DND-41 (cell line): ENCODE data around the gene ATG13.
A peak's percentile ranks its signal among the peaks of the same experiment; 100 is the strongest.

Source experiments
- ATAC-seq: fragments of 200-7000 bp; cut with Tn5 transposase; 3 replicates; pipeline ENCODE4 v1.9.1; 2021; ENCODE audit warnings: low read depth; ENCODE audit not compliant: insufficient read depth
- DNase-seq: peaks from one replicate; pipeline ENCODE4 v3.0.0-alpha.2; 2020
- H2AFZ ChIP-seq: 2 replicates; pipeline ENCODE4 v1.6.0; 2012; ENCODE audit warnings: low read depth, low read length
- H3K27ac ChIP-seq: 2 replicates; pipeline ENCODE4 v1.5.1; 2012; ENCODE audit warnings: low read length, inconsistent platforms
- H3K27me3 ChIP-seq: fragments of 200-600 bp; sonication (generic); 2 replicates; pipeline ENCODE4 v1.6.0; 2012; ENCODE audit warnings: low read length, mild to moderate bottlenecking, inconsistent platforms; ENCODE audit not compliant: insufficient read depth, poor library complexity
- H3K36me3 ChIP-seq: 2 replicates; pipeline ENCODE4 v1.5.1; 2012; ENCODE audit warnings: low read length, inconsistent platforms; ENCODE audit not compliant: insufficient read depth
- H3K4me1 ChIP-seq: 2 replicates; pipeline ENCODE4 v1.5.1; 2012; ENCODE audit warnings: mild to moderate bottlenecking, low read length; ENCODE audit not compliant: insufficient read depth
- H3K4me2 ChIP-seq: 2 replicates; pipeline ENCODE4 v1.6.0; 2012; ENCODE audit warnings: mild to moderate bottlenecking, moderate library complexity, low read length, inconsistent platforms; ENCODE audit not compliant: insufficient read depth
- H3K4me3 ChIP-seq, 2 experiments: fragments of 200-600 bp in 1 of 2; shearing (Covaris generic) in 1 of 2; 2 replicates each; pipeline ENCODE4 v1.5.1; 2012 to 2016; ENCODE audit warnings: inconsistent platforms in 2 of 2, low read length in 2 of 2, mild to moderate bottlenecking in 2 of 2, low read depth in 1 of 2, moderate library complexity in 1 of 2
- H3K79me2 ChIP-seq: 2 replicates; pipeline ENCODE4 v1.6.0; 2012; ENCODE audit warnings: low read length, inconsistent platforms; ENCODE audit not compliant: insufficient read depth
- H3K9ac ChIP-seq: 2 replicates; pipeline ENCODE4 v1.6.0; 2012; ENCODE audit warnings: low read depth, mild to moderate bottlenecking, inconsistent platforms, low read length, moderate library complexity
- H3K9me3 ChIP-seq: 2 replicates; pipeline ENCODE4 v1.5.1; 2012; ENCODE audit warnings: low read length, moderate library complexity, mild to moderate bottlenecking, inconsistent platforms; ENCODE audit not compliant: insufficient read depth, severe bottlenecking
- H4K20me1 ChIP-seq: 2 replicates; pipeline ENCODE4 v1.6.0; 2012; ENCODE audit warnings: low read length; ENCODE audit not compliant: insufficient read depth
- EZH2 ChIP-seq: IDR thresholded peaks from 3 replicates; pipeline ENCODE4 v1.6.1; 2012; ENCODE audit warnings: borderline replicate concordance, low read depth, mild to moderate bottlenecking, moderate library complexity, low read length, inconsistent platforms; ENCODE audit not compliant: severe bottlenecking
- TF ChIP-seq, protein P1 (sequence below): IDR thresholded peaks from 2 replicates; pipeline ENCODE4 v1.5.1; 2012; ENCODE audit warnings: borderline replicate concordance, low read length, moderate library complexity, mild to moderate bottlenecking; ENCODE audit not compliant: poor library complexity, severe bottlenecking; ENCODE audit errors: extremely low read depth

Gene ATG13

DNA sequence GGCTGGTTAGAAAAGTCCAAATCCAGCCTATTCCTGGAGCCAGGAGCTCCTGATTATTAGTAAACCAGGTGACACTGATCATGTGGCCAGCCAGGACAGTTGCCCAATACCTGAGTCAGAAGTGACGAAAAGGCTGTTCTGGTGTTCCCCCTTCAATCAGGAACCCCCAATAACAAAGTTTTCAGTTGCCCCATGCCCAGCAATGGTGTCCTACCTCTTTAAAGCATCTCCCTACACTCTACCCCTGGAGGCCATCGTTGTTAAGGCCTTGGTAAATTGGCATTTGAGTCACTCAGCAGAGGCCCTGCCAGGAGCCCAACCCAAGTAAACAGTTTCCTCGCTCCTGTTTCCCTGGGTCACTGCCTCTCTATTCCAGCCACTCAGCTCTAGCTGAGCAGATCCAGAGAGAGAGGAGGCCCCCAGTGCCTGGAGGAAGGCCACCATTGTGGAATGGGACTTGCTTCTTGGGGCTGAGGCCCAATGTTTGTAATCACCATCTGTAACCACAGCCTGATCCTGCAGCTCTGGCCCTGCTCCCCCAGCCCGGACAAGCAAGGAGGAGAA is 58.0 kb downstream of the ATG13 start:
- peaks cover 74% of the 10 kb centered on the region for H3K36me3 ChIP-seq

DNA sequence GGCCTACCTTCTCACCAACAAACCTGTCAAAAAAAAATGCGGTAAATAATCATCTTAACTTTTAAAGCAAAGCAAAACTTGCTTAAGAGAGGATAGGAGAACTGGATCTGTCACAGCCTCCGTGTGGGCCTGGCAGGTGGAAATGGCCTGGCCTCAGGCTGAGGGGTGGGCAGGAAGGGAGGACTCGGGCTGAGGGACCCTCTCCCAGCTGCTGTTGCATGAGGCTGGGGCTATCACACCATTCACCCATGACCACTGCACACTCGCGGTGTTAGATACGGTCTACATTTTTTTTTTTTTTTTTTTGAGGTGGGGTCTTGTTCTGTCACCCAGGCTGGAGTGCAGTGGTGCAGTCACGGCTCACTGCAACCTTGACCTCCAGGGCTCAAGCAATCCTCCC is 58.6 kb downstream of the ATG13 start:
- Histone ChIP-seq H3K9ac (no peak overlapping the region), H3K36me3 (peaks cover 80% of the 10 kb centered on the region), H3K4me2 (no peak overlapping the region), H4K20me1 (peaks cover 19% of the 10 kb centered on the region), H3K27ac (no peak overlapping the region), H2AFZ (no peak overlapping the region), H3K79me2 (no peaks in the 10 kb centered on the region), H3K27me3 (no peaks in the 10 kb centered on the region), H3K4me1 (peaks cover 16% of the 10 kb centered on the region), H3K4me3 (no peak overlapping the region), H3K9me3 (no peaks in the 10 kb centered on the region)
- DNase-seq (no peak), ATAC-seq (no peak)
- TF ChIP-seq, protein P1, sequence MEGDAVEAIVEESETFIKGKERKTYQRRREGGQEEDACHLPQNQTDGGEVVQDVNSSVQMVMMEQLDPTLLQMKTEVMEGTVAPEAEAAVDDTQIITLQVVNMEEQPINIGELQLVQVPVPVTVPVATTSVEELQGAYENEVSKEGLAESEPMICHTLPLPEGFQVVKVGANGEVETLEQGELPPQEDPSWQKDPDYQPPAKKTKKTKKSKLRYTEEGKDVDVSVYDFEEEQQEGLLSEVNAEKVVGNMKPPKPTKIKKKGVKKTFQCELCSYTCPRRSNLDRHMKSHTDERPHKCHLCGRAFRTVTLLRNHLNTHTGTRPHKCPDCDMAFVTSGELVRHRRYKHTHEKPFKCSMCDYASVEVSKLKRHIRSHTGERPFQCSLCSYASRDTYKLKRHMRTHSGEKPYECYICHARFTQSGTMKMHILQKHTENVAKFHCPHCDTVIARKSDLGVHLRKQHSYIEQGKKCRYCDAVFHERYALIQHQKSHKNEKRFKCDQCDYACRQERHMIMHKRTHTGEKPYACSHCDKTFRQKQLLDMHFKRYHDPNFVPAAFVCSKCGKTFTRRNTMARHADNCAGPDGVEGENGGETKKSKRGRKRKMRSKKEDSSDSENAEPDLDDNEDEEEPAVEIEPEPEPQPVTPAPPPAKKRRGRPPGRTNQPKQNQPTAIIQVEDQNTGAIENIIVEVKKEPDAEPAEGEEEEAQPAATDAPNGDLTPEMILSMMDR: no peak
- no peak for TF ChIP-seq EZH2

More for the DNA sequence above, 58.0 kb downstream of the ATG13 start:
- H3K4me1 ChIP-seq: peaks cover 22% of the 10 kb centered on the region
- H2AFZ ChIP-seq: no peak overlapping the region
- ATAC-seq (no peak), DNase-seq (no peak)
- H3K9ac ChIP-seq: no peak overlapping the region
- H4K20me1 ChIP-seq: peaks cover 22% of the 10 kb centered on the region
- peak overlapping the region; percentile 56; the same call in 1 of the 2 replicates for H3K27ac ChIP-seq
- H3K27me3 ChIP-seq: no peaks in the 10 kb centered on the region
- TF ChIP-seq, protein P1: no peak
- no peak for TF ChIP-seq EZH2
- H3K4me2 ChIP-seq: no peak overlapping the region
- H3K79me2 ChIP-seq: no peaks in the 10 kb centered on the region
- H3K4me3 ChIP-seq: no peak overlapping the region
- H3K9me3 ChIP-seq: no peaks in the 10 kb centered on the region

DNA sequence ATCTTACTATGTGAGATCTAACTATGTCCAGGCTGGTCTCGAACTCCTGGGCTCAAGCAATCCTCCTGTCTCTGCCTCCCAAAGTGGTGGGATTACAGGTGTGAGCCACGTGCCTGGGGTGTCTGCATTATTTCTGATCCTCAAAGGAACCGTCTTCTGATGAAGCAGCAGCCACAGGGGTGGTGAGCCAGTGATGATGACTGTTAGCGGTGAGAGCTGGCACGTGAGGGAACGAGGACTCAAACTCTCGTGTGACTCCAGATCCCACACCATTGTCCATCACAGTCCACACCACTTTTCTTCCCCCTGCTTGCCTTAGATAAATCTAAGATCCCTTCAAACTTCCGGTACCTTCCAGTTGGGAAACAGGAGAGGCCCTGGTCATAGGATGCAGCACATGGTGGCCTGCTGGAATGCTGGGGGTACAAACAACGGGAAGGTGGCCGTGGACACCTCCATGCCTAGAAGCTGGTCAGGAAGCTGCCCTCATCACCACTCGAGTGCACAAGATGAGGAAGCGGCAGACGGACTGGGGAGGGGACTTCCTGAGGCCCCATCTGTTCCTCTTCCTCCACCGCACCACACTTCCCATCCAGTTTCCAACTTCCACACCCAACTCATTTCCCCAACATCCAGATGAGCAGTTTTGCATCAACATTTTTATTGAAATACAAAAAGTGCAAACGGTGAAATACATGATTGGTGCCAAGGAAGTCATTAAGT is 59.2 kb downstream of the ATG13 start:
- H3K79me2 ChIP-seq: no peaks in the 10 kb centered on the region
- H3K9me3 ChIP-seq: no peaks in the 10 kb centered on the region
- no peak overlapping the region for H2AFZ ChIP-seq
- no peaks in the 10 kb centered on the region for H3K27me3 ChIP-seq
- ATAC-seq: no peak
- no peak overlapping the region for H3K4me3 ChIP-seq
- DNase-seq: no peak
- peaks cover 85% of the 10 kb centered on the region for H3K36me3 ChIP-seq
- TF ChIP-seq, protein P1: no peak
- TF ChIP-seq EZH2: no peak
- no peak overlapping the region for H3K4me2 ChIP-seq
- peaks cover 10% of the 10 kb centered on the region for H3K4me1 ChIP-seq
- peaks cover 15% of the 10 kb centered on the region for H4K20me1 ChIP-seq
- H3K27ac ChIP-seq: no peak overlapping the region
- no peak overlapping the region for H3K9ac ChIP-seq
